Endothelial cell of umbilical vein (primary cell): Measurements from ENCODE around the gene CTTN. TPM values are rescaled to one million over a fixed set of nuclear protein-coding genes. Genes with fewer than 3 reads are reported as not detected.

Experiments
- BruUV-seq: library from RNA; stranded (reverse); fragments of 400-500 nt; replicated peaks from 2 replicates; lab custom pipeline; 2021; lab: Mats Ljungman, UMichigan
- CTCF ChIA-PET: fragments of 300-600, 350-600 bp; sonication (Branson Sonifier 250); formaldehyde crosslinking; loops from one replicate; lab custom pipeline; 2021; ENCODE audit warnings: antibody characterized with exemption, inconsistent platforms; lab: Charles Lee
- POLR2A ChIA-PET: fragments of 300-600, 350-600 bp; sonication (Branson Sonifier 250); formaldehyde crosslinking; loops from one replicate; lab custom pipeline; 2021; ENCODE audit warnings: antibody characterized with exemption, inconsistent platforms; lab: Charles Lee
- DNase-seq: peaks from one replicate; pipeline ENCODE4 v3.0.0-alpha.2; 2011; ENCODE audit warnings: low read depth, low spot score
- FAIRE-seq: peaks from 2 replicates; lab custom pipeline; 2011; peaks lifted over from hg19 to GRCh38; lab: Jason Lieb, UNC
- H2AFZ ChIP-seq: 2 replicates; pipeline ENCODE4 v1.6.0; 2012; ENCODE audit warnings: low read depth, low read length, control low read depth, inconsistent platforms
- H3K27ac ChIP-seq: 2 replicates; pipeline ENCODE4 v1.5.1; 2011; ENCODE audit warnings: low read depth, mild to moderate bottlenecking, control low read depth, low read length, moderate library complexity; ENCODE audit not compliant: insufficient read depth
- H3K27me3 ChIP-seq, 2 experiments: 2 replicates each; pipeline versions ENCODE4 v1.6.0 to v1.6.1; 2011; ENCODE audit warnings: low read length in 2 of 2, mixed read lengths in 1 of 2; ENCODE audit not compliant: control insufficient read depth in 2 of 2, insufficient read depth in 2 of 2
- H3K36me3 ChIP-seq, 2 experiments: 2 replicates in 1 of 2; 3 replicates in 1 of 2; pipeline ENCODE4 v1.5.1; 2011; ENCODE audit warnings: low read length in 2 of 2, mild to moderate bottlenecking in 1 of 2, moderate library complexity in 1 of 2; ENCODE audit not compliant: control insufficient read depth in 2 of 2, insufficient read depth in 2 of 2; ENCODE audit errors: extremely low read depth in 1 of 2
- H3K4me1 ChIP-seq: 3 replicates; pipeline ENCODE4 v1.5.1; 2011; ENCODE audit warnings: mild to moderate bottlenecking, low read length; ENCODE audit not compliant: control insufficient read depth, insufficient read depth; ENCODE audit errors: extremely low read depth
- H3K4me2 ChIP-seq: 2 replicates; pipeline ENCODE4 v1.6.1; 2011; ENCODE audit warnings: low read length, control low read depth, mixed read lengths; ENCODE audit not compliant: insufficient read depth
- H3K4me3 ChIP-seq, 3 experiments: fragments of 200-600 bp in 1 of 3; sonication (generic), shearing (Covaris generic) in 1 of 3; replicated peaks in 1 of 3; 2 replicates each; pipeline ENCODE4 v1.5.1; 2011 to 2016; ENCODE audit warnings: control low read depth in 3 of 3, low read length in 3 of 3, mild to moderate bottlenecking in 2 of 3, inconsistent platforms in 1 of 3, low read depth in 1 of 3, moderate library complexity in 1 of 3; ENCODE audit not compliant: insufficient read depth in 1 of 3
- H3K79me2 ChIP-seq: 2 replicates; pipeline ENCODE4 v1.6.0; 2012; ENCODE audit warnings: low read length, inconsistent platforms; ENCODE audit not compliant: control insufficient read depth, insufficient read depth
- H3K9ac ChIP-seq: replicated peaks from 2 replicates; pipeline ENCODE3; 2011; ENCODE audit warnings: low read length, control low read depth; ENCODE audit not compliant: insufficient read depth; ENCODE audit errors: extremely low read depth
- H3K9me1 ChIP-seq: replicated peaks from 3 replicates; pipeline ENCODE4 v1.6.0; 2011; ENCODE audit warnings: mild to moderate bottlenecking, low read length; ENCODE audit not compliant: control insufficient read depth, insufficient read depth; ENCODE audit errors: extremely low read depth
- H3K9me3 ChIP-seq: replicated peaks from 2 replicates; pipeline ENCODE4 v1.5.1; 2012; ENCODE audit warnings: low read length, inconsistent platforms; ENCODE audit not compliant: control insufficient read depth, insufficient read depth
- H4K20me1 ChIP-seq: replicated peaks from 2 replicates; pipeline ENCODE3; 2011; ENCODE audit warnings: mild to moderate bottlenecking, low read length; ENCODE audit not compliant: control insufficient read depth, insufficient read depth; ENCODE audit errors: extremely low read depth
- CTCF ChIP-seq, 2 donors: IDR thresholded peaks; 1 replicate in 1 of 2; 2 replicates in 1 of 2; pipeline ENCODE4 v1.5.1; 2011; ENCODE audit warnings: low read length in 2 of 2, mild to moderate bottlenecking in 2 of 2, moderate library complexity in 2 of 2, control low read depth in 1 of 2, inconsistent platforms in 1 of 2, low read depth in 1 of 2; ENCODE audit not compliant: insufficient read depth in 1 of 2; ENCODE audit errors: extremely low read depth in 1 of 2
- EZH2 ChIP-seq: IDR thresholded peaks from 2 replicates; pipeline ENCODE4 v1.6.1; 2012; ENCODE audit warnings: borderline replicate concordance, low read depth, mild to moderate bottlenecking, moderate library complexity, low read length, inconsistent platforms; ENCODE audit not compliant: severe bottlenecking
- FOS ChIP-seq: IDR thresholded peaks from 2 replicates; pipeline ENCODE4 v1.6.1; 2011; ENCODE audit warnings: mild to moderate bottlenecking, low read length, moderate library complexity, borderline replicate concordance; ENCODE audit not compliant: insufficient read depth
- GATA2 ChIP-seq: IDR thresholded peaks from 2 replicates; pipeline ENCODE4 v1.7.0; 2011; ENCODE audit warnings: low read depth, mild to moderate bottlenecking, moderate library complexity, mixed read lengths, low read length; ENCODE audit not compliant: insufficient read length, insufficient read depth
- JUN ChIP-seq: IDR thresholded peaks from 2 replicates; pipeline ENCODE4 v1.6.1; 2011; ENCODE audit warnings: borderline replicate concordance, low read depth; ENCODE audit not compliant: insufficient read length, insufficient read depth
- MAX ChIP-seq: IDR thresholded peaks from 2 replicates; pipeline ENCODE4 v1.6.1; 2011; ENCODE audit not compliant: insufficient read depth, insufficient read length
- MYC ChIP-seq: IDR thresholded peaks from one replicate; pipeline ENCODE4 v1.6.1; 2011; ENCODE audit warnings: mild to moderate bottlenecking, low read depth, low read length
- POLR2A ChIP-seq: IDR thresholded peaks from 2 replicates; pipeline ENCODE4 v1.6.1; 2012; ENCODE audit warnings: low read depth, mild to moderate bottlenecking, control low read depth, low read length
- POLR2AphosphoS5 ChIP-seq: IDR thresholded peaks from 2 replicates; pipeline ENCODE4 v1.6.1; 2012; ENCODE audit warnings: low read depth, mild to moderate bottlenecking, control low read depth, low read length, moderate library complexity; ENCODE audit not compliant: insufficient read depth
- dilution Hi-C: fragments of 300-500 bp; cut with MboI; formaldehyde crosslinking; loops from one replicate; pipeline ENCODE4 v1.15.0; 2019; ENCODE audit warnings: low sequenced_read_pairs; ENCODE audit not compliant: extremely low pct_ligation_motif_present
- intact Hi-C: fragments of 100-400 bp; cut with micrococcal nuclease; formaldehyde crosslinking; loops from one replicate; pipeline ENCODE4 v1.10.0; 2022
- polyA plus RNA-seq, 4 experiments: library from polyadenylated mRNA; depleted of rRNA in 3 of 4; stranded (reverse) in 3 of 4; unstranded in 1 of 4; fragments of >200 nt; gene quantifications; 2 replicates each; pipeline versions ENCODE4 v1.2.1 to v1.2.3, GENCODE V29; 2011 to 2012; ENCODE audit warnings: missing spikeins in 1 of 4
- total RNA-seq: library from RNA; stranded (reverse); gene quantifications from 2 replicates; pipeline ENCODE4 v1.2.3, GENCODE V29; 2021

The CTTN gene
- total and polyA plus RNA-seq, 2 donors (not counting 3 experiments of a cell fraction or from before 2014, with no cell fraction given) = 161 to 330 TPM

GRCh38 chr11:70455354-70455753 is 57.0 kb downstream of the CTTN start:
- Histone ChIP-seq H2AFZ (no peak overlapping the region), H3K4me3 (no peak overlapping the region), H3K36me3 (no peaks in the 10 kb centered on the region), H3K4me1 (no peaks in the 10 kb centered on the region), H3K27ac (no peak overlapping the region), H3K27me3 (no peaks in the 10 kb centered on the region), H4K20me1 (no peaks in the 10 kb centered on the region), H3K4me2 (no peak overlapping the region), H3K9ac (no peak overlapping the region), H3K79me2 (no peaks in the 10 kb centered on the region), H3K9me1 (no peaks in the 10 kb centered on the region), H3K9me3 (no peaks in the 10 kb centered on the region)
- dilution Hi-C loops = no loop called here
- DNase-seq (no peak), FAIRE-seq (no peak)
- ChIA-PET POLR2A (no interaction called here), CTCF (no interaction called here)
- intact Hi-C loops = no loop called here
- no peak for TF ChIP-seq EZH2
- no peak for TF ChIP-seq MYC
- TF ChIP-seq GATA2 = no peak
- TF ChIP-seq MAX = no peak
- TF ChIP-seq FOS = no peak
- TF ChIP-seq POLR2A = no peak
- no peak for TF ChIP-seq JUN
- TF ChIP-seq CTCF (IDR thresholded peaks at IDR 0.05; ENCODE audit: extremely low read depth in 1 of 2, insufficient read depth in 1 of 2, low read depth in 1 of 2, low read length in 2 of 2) = no peak
- no peak for TF ChIP-seq POLR2AphosphoS5
- no TSS peak for BruUV-seq
